Superior temporal gyrus (tissue), 1 donor: ENCODE data around the gene PSD4.

Experiments
- DNase-seq: peaks from one replicate; pipeline ENCODE4 v3.0.0-alpha.2; 2016; ENCODE audit errors: extremely low spot score

The PSD4 gene

DNA sequence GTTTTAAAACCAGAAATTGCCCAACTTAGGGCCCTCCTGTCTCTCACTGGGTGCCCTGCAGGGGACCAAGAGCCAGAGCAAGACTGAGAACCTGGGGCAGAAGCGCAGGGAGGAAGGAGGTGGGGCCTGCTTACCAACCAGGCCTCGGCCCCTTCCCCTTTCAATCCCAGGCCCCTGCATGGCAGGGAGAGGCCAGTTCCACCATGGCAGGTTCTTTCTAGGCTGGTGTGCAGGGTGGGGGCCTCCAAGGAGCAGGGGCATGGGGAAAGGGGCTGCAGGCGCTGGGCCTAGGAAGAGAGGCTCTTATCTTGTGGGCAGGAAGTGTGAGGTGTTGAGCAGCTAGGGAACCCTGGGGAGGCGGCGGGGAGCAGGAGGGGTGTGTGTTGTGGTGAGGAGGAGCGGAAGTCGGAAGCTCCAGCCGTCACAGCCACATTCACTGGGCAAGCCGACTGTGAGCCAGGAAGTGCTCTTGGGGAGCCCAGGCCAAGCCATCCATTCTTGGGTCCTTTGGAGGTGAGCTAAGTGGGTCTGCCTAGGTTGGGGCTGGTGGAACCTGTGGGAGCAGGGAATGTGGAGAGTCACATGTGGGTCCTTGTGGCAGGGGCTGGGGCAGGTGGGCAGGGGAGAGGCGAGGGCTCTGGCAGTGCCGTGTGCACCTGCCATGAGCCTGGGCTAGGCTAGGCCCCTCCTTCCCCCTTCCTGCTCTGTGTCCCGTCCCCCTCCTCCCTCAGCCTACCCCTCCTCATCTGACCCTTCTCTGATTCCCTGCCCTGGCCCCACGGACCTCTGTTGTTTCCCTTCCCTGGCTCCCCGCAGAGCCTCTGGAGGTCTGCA lies at the start of gene PSD4:
TSS of gene PSD4 (plus strand) at position 430 of the 834 bp plus-strand sequence. CDS start 8,486 bp downstream, outside the sequence.
- no peak for DNase-seq

DNA sequence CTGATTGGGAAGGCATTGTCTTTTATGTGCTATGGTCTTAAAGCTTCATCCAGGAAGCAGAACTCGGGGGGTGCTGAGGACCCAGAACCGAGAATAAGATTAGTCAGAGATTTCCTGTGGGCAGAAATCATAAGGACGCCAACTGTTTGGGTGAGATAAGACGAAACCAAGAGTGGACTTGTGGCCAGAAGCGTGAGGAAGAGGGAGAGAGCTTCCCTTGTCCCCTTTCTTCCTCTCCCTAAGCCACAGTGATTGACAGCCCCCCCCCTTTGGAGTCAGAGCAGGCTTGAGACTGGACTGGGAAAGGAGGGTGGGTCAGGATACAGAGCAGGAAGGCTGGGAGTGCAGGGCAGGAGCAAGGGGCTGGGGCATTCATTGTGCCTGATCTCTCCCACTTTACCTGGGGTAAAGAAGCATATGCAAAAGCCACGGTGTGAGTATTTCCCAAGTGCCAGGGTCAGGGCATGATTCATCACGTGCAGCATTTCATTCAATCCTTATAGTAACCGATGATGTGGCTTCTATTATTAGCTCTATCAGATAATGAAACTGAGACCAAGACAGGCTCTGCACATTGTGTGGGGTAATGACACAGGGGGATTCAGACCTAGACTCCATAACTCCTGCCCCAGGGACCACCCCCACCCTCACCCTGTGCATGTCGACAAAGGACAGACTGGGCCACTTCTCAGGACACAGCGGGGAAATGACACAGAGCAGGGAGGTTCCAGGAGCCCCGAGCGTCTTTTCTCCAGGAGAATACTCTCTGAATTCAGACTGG lies 49.4 kb upstream of the PSD4 start:
- no peak for DNase-seq

DNA sequence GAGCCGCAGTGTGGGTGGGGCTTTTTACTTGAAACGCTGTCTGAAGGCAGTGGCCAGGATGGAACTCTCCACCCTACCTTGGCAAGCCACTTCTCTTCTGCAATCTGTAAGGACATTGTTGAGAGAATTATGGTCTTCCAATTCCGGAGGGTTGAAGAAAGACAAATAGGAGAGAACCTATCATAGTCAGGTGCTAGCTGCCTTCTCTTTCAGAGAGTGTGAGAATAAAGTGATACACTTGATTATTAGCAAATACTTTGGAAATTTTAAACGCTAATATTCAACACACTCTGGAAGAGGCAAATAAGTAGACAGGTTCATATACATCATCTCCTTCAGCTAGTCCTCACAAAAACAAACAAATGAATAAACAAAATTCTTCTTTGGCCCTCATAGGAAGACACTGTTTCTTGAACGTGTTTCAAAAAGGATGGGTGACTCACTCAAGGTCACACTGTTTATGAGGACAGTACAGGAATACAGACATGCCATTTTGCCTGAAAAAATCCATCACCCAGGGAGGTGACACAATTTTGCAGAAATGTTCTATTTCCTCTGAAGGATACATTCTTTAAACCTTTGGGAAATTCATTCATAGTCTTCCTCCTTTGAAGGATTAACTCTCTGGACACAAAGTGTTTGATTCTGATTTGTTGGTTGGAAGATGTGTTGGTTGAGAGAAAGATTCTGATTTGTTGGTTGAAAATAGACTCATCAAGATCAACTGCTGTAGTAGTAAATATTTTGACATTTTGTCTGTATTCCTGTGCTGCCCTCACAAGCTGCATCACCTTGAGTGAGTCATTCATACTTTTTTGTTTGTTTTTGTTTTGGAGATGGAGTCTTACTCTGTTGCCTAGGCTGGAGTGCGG lies 48.6 kb upstream of the PSD4 start:
- no peak for DNase-seq

DNA sequence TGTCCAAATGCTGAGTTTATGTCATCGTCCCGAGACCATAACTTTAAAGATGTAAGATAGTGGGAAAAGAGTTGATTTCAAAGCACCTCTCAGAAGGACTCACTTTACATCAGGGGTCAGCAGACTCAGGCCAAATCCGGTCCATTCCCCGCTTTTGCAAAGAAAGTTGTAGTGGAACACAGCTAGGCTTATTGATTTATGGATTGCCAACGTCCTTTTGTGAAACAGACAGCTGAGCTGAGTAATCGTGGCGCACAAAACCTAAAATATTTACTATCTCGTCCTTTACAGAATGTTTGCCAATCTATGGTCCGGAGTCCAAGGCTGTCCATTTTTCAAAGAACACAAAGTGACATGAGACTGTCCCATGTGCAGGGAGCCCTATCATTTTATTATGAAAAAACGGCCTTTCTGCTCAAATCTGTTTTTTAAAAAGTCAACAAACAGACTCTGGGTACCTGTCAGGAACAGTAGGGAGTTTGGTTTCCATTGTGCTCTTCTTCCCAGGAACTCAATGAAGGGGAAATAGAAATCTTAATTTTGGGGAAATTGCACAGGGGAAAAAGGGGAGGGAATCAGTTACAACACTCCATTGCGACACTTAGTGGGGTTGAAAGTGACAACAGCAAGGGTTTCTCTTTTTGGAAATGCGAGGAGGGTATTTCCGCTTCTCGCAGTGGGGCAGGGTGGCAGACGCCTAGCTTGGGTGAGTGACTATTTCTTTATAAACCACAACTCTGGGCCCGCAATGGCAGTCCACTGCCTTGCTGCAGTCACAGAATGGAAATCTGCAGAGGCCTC lies 46.7 kb upstream of the PSD4 start, which contains the start of gene IL1RN:
TSS of gene IL1RN (plus strand) at position 754 of the 801 bp plus-strand sequence. CDS start at position 781, 27 bp downstream.
- peak; percentile 15 for DNase-seq

- DNase-seq, result no peak
Measured at GRCh38 chr2:113127646-113128570, 45.9 kb upstream of the PSD4 start.

DNA sequence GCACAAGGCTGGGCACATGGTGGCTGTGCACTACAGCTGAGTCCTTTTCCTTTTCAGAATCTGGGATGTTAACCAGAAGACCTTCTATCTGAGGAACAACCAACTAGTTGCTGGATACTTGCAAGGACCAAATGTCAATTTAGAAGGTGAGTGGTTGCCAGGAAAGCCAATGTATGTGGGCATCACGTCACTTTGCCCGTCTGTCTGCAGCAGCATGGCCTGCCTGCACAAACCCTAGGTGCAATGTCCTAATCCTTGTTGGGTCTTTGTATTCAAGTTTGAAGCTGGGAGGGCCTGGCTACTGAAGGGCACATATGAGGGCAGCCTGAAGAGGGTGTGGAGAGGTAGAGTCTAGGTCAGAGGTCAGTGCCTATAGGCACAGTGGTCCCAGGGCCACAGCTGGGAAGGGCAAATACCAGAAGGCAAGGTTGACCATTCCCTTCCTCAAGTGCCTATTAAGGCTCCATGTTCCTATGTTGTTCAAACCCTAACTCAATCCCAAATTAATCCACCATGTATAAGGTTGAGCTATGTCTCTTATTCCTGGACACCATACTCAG lies 44.2 kb upstream of the PSD4 start:
- DNase-seq, result no peak

DNA sequence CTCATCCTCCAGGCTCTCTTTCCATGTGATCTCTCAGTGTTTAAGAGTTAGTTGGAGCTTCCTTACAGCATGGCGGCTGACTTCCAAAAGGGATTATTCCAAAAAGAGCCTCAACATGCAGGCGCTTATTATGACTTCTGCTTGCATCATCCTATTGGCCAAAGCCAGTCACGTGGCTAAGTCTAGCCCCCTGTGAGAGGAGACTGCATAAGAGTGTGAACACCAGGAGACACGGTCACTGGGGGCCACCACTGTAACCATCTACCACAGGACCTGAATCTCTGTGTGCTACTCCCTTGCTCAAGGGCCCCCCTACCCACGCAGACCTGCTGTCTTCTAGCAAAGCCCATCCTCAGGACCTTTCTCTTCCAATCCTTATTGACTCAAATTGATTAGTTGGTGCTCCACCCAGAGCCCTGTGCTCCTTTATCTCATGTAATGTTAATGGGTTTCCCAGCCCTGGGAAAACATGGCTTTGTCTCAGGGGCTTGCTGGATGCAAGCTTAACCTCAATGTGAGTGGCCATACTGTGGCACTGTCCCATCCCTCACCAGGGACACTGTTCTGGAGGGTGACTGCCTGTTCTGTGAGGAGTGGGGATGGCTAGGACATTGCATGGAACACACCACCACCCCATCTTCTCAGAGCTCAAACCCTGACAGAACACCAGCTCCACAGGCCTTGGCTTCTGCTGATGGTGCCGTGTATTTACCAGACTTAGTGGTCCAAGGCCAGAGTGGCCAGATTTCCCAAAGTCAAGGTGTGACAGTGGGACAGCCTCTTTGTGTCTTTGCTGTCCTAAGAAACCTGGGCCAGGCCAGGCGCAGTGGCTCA lies 42.2 kb upstream of the PSD4 start:
- no peak for DNase-seq

- no peak for DNase-seq
Measured at GRCh38 chr2:113132414-113133021, 41.3 kb upstream of the PSD4 start.

DNA sequence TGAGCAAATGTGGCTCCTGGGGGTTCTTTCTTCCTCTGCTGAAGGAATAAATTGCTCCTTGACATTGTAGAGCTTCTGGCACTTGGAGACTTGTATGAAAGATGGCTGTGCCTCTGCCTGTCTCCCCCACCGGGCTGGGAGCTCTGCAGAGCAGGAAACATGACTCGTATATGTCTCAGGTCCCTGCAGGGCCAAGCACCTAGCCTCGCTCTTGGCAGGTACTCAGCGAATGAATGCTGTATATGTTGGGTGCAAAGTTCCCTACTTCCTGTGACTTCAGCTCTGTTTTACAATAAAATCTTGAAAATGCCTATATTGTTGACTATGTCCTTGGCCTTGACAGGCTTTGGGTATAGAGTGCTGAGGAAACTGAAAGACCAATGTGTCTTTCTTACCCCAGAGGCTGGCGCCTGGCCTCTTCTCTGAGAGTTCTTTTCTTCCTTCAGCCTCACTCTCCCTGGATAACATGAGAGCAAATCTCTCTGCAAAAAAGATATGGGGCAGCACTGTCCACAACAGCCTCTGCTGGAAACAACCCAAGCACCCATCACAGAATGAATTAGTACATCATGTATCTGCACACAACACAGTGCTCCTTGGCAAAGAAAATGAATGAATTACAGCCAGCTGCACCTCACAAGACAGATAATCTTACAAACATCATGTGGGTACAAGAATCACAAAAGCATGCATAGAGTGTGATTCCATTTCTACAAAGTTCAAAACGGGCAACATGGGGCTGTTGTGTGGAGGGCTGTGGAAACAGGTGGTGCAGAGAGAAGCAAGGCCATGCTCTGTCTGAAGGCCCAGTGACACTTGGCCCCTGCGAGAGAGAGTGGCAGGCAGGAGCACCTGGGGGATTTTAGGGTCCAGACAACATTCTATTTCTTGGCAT lies 39.8 kb upstream of the PSD4 start:
- no peak for DNase-seq

- no peak for DNase-seq
Measured at GRCh38 chr2:113134717-113135116, 39.1 kb upstream of the PSD4 start.

DNA sequence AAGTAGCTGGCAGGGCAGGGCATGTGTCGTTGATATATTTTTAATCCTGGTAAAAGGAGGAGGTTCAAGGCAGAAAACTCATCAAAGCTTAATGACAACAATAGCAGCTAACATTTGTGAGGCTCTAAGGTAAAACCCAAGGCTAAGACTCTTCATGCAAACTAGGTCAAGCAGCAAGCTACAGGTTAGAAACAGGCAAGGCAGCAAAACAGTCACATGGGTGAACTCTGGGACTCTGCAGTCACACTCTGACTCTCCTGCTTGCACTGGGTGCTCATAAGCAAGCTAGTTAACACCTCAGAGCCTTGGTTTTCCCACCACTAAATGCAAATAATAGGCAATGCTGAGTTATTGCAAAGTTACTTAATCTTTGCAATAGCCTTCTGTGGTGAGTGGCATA lies 38.5 kb upstream of the PSD4 start:
- DNase-seq, result no peak

- peak; percentile 77 for DNase-seq
Measured at GRCh38 chr2:113136828-113137775, 36.7 kb upstream of the PSD4 start.

DNA sequence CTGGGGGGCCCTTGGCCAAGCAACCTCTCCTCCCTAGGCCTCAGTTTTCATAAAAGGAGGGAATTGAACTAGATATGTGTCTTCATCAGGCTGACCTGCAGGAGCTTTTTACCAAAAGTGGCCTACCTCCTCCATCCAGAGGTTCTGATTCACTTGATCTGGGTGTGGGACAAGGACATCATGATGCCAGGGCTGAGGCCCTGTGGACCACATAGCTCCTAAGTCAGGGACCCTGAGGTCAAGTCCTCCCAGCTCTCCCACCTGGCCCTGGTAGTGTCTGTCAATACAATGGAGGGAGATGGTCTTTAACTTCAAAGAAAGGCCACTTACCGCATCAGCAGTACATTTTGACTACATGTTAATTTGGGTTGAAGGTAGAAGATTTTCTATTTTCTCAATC lies 35.9 kb upstream of the PSD4 start:
- no peak for DNase-seq

DNA sequence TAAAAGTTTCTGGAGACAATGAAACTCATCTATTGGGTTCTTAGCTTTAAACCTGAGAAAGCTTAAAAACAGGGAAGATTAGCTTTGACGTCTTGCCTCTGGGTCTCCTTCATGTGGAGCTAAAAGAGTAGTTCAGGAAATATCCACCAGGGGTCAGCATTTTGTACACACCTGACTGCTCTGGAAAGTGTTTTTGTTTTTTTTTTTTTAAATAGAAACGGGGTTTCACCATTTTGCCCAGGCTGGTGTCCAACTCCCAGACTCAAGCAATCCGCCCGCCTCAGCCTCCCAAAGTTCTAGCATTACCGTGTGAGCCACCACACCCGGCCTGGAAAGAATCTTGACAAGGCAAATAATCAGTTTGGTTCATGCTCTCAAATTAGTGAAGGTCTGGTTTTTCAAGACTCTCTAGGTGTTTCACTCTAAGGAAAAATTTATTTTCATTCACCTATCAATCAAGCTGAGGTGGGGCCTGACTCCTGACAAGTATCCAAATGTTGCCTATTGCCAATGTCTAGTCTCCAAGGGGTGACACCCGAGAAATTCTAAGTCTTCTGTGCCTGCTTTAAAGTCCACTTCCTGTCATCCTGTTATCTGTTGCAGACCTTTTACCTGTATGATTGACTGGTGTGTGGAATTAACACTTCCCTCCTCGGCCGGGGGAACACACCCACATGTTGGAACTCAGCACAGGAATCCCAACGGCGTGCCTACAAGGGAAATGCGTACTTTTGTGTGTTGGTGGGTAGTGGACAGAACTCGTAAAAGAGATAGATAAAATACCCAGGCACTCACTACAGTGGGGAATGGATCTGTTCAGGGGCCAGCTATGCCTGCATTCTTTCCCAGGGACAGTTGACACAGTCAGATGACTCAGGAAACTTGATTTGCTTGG lies 35.1 kb upstream of the PSD4 start:
- peak; percentile 86 for DNase-seq

DNA sequence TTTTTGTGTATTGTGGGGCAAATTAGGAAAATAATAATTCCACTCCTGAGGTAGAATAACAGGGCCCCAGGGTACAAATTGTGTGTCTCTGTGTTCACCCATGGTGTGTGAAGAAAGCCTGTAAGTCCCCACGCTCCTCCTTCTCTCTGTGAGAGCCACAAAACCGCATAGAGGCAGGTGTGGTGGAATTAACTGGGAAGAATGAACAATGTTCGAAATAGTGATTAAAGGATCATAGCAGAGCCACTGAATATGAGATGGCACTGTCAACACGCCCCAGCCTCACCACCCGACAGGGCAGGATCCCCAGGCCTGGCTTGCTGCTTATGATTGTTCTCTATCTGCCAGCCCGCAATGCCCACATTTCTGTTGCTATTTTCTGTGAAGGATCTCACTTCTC lies 32.3 kb upstream of the PSD4 start:
- DNase-seq, result no peak
